Stimulated activated CD4-positive, alpha-beta T cell treated with anti-CD3 and anti-CD28 coated beads, TNF-alpha, amount 100 ng/mL, for 24 hours (primary cell): Measurements from ENCODE around the gene TRMT1L.
"Not testable (repeated sequence)": the region's sequence is repeated elsewhere in the genome, so short reads cannot be mapped to it uniquely, and the experiment has no call there.

Experiments
- DNase-seq, 3 experiments: peaks; one replicate each; pipeline ENCODE4 v3.0.0-alpha.2; 2020; ENCODE audit warnings: low read depth in 3 of 3

Gene TRMT1L

DNA sequence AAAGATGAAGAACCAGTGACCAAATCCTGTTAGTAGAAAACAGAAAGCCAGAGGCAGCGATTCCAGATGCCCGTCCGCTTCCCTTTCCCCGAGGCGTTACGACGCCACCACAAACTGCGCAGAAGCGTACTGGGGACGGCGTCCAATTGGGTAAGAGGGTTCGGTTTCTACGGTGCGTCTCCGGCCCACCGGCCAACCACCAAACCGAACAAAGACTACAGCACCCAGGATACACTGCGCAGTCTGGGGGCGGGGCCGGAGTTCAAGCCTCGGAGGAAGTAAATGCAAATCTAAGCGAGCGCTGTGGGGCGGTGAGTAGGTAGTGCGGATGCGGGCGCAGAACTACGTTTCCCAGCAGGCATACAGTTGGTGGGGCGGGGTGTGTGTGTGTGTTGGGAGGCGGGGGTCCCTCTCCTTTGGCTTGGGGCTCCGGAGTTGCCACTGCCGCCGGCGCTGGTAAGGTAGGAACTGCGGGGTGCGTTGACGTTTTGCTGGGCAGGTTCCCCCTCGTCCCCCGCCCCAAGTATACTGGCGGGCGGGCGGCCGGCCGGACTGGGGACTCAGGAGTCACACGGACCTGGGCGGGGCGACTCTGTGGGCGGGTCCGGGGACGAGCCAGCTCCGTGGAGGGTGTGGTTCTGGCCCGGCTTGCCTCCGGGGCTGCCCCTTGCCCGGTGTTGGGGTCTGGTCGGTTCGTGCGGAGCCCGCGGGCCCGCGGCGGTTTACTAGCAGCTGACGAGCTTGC, at the start of gene TRMT1L, which contains the start of gene SWT1:
Gene TRMT1L, minus strand, starts transcription at position 100 of the 745 bp plus-strand sequence. CDS start 241 bp downstream, outside the sequence.
Gene SWT1, plus strand, starts transcription at position 314 of the 745 bp plus-strand sequence. CDS start 3,675 bp downstream, outside the sequence.
- peak; percentile 98 to 99 (median 98) for DNase-seq

DNA sequence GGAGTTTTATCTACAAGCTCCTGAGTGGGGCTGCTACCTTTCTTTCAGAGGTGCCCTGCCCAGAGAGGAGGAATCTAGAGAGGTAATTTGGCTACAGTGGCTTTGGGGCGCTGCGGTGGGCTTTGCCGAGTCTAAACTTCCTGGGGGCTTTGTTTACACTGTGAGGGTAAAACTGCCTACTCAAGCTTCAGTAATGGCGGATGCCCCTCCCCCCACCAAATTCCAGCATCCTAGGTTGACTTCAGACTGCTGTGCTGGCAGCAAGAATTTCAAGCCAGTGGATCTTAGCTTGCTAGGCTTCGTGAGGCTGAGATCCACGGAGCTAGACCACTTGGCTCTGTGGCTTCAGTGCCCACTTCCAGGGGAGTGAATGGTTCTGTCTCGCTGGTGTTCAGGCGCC, 44.1 kb upstream of the TRMT1L start:
- DNase-seq: no peak

GRCh38 chr1:185198712-185199111, 42.0 kb upstream of the TRMT1L start:
- not testable (repeated sequence) for DNase-seq

DNA sequence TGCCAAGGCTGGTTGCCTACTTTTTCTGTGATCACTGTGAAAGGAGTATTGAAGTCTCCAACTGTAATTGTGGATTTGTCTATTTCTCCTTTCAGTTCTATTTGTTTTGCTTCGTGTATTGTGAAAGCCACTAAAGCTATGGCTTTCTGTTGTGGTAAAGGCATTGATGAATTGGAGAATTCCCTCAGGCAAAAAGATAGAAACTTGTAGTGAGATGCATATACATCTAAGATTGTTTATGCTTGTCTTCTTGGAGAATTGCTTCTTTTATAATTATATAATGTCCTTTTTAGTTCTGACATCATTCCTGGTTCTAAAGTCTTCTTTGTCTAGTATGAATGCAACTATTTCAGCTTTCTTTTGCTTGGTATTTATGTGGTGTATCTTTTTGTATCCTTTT, 37.0 kb upstream of the TRMT1L start:
- no peak for DNase-seq

- DNase-seq: peak in 1 of 3 experiments; percentile 9
Observed at GRCh38 chr1:185170291-185170848, 13.6 kb upstream of the TRMT1L start.

DNA sequence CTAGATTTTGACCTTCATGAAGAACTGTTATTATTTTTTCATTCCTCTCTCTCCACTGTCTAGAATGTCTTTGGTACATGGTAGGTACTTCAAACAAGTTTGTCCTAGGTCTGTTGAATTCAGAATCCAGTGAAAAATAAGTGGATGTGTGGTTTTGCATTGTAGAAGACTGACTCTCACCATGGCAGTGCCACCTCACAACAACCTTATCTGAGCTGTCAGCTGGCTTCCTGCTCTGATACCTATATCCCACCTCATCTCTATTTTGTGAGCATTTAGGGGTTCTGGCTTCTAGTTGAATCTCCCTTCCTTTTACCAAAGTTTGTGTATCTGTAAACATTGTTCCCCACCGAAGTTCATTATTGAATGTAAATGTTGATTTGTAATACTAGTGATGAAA, 9.4 kb upstream of the TRMT1L start:
- DNase-seq: no peak

GRCh38 chr1:185162491-185162890, 5.7 kb upstream of the TRMT1L start:
- no peak for DNase-seq

DNA sequence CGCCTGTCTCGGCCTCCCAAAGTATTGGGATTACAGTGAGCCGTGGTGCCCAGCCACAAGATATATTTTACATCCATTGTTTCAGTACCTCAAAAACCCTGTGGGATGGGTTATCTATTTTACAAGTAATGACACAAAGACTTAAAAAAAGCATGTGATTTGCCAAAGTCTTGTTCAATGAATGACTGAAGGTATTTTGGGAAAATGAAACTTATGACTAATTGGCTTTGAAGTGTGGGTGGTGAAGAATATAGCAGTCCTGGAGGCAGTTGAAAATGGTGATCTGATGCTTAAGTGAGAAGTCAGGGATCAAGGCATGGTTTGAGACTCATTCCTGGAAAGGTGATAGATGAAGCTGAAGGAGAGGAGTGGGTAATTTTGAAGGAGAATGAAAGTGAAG, 3.2 kb upstream of the TRMT1L start:
- DNase-seq: no peak

GRCh38 chr1:185158800-185159199, 2.0 kb upstream of the TRMT1L start:
- DNase-seq: no peak

- no peak for DNase-seq
Observed at GRCh38 chr1:185157599-185158412, 1.1 kb upstream of the TRMT1L start.

DNA sequence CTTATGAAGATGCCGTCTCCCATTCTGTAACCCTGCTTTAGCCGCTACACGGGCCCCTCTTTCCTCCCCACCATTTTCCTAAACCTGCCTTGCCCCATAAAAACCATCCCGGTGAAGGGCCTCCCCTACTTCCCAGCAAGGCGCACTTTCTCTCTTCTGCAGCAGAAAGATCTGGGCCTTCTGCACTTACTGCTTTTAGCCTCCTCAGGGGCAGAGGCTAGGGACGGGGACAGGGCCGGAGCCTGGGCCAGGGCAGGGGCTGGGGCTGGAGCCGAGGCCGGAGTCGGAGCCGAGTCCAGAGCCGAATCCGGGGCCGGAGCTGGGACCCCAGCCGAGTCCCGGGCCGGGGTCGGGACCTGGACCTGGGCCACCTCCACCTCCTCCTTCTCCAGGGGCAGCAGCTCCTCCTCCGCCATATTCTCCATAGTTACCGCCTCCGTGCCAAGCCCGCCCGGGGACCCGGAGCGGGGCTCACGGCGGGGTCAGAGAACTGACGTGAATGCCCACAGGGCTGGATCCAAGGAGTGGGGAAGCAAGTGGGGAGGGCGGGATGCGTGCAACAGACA, 382 bp downstream of the TRMT1L start:
- peak in 2 of 3 experiments; percentile 11 to 19 for DNase-seq

DNA sequence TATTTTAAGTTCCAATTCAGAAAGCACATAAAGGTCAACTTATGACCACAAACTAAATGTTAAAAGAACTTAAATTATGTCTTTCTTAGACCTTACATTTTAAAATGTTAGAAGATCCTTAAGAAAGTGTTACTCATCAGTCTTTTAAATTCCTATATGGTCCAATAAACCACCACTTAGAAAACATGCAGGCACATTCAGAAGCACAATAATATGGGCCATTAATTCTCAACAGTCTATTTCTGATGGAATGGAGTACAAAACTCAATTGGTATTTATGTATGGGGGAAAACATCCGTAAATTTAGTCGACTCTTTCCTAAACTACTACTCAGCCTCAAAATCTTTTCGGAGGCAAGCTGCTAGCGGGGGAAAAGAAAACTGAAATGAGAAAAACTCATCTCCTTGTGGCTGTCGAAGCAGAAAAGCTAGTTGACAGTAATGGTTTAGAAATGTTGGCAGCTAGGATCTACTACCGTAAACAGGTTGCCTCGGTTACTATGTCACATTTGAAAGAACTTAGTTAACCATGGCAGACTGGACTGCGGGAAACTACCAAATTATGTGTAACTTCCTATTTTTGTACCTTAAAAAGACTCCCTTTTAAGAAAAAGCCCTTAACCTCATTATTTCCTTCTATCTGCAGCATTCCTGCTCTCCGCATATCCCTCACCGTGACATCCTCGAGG, 1.0 kb downstream of the TRMT1L start:
- DNase-seq: no peak

DNA sequence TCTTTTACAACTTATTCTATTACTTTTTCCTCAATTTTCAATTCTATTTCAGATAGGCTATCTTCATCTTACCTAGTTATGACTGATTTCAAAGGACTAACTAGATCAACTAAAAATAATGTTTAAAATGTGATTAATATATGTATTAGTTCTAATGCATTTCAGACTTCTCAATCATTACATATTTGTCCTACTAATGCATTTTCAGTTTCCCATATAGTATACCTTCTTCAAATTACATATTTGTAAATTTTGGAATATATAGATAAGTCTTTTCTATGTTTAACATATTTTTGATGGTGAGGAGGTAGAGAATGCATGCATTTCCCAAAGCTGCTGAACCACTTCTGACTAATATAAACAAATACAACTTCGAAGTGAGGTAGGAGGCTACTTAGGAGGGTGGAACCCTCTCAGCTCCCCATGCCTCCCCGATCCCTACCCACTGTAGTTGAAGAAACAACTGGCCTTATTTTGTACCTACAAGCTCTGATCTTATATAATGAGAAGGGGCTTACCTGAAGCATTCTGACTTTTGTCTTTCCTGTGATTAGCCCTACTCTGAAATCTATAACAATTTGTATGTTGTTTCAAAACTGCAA, 1.7 kb downstream of the TRMT1L start:
- DNase-seq: no peak

- no peak for DNase-seq
Observed at GRCh38 chr1:185152187-185152767, 4.5 kb downstream of the TRMT1L start.

DNA sequence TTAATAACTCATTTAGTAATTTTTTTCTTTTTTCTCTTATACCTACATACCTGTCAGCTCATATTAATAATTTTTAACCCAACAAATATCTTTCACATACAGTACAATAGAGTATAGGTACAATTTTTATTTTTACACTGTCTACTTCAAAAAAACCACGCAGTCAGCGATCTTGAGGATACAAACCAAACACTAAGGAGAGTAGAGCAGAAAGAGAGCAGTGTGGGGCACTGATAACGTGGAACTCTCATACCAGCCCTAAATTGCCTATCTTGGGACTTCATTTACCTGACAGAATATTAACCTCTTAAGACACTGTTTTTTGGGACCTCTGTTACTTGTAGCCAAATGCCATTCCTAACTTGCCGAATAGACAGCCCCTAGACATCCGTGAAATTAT, 5.5 kb downstream of the TRMT1L start:
- no peak for DNase-seq

- no peak for DNase-seq
Observed at GRCh38 chr1:185144233-185144632, 12.5 kb downstream of the TRMT1L start.

- no peak for DNase-seq
Observed at GRCh38 chr1:185139246-185139645, 17.5 kb downstream of the TRMT1L start.

- DNase-seq: no peak
Observed at GRCh38 chr1:185137896-185138545, 18.7 kb downstream of the TRMT1L start.

- no peak for DNase-seq
Observed at GRCh38 chr1:185132534-185132933, 24.2 kb downstream of the TRMT1L start.

- no peak for DNase-seq
Observed at GRCh38 chr1:185129708-185130107, 27.0 kb downstream of the TRMT1L start.
